Stimulated activated CD4-positive, alpha-beta T cell treated with anti-CD3 and anti-CD28 coated beads, Interleukin-1b, Interleukin-23, amount 100 ng/mL, for 1 hour (primary cell): Measurements from ENCODE around the gene PRKCH.

Experiments
- DNase-seq, 2 donors: peaks; one replicate each; pipeline ENCODE4 v3.0.0-alpha.2; 2020; ENCODE audit warnings: low read depth in 2 of 2

PRKCH gene

GRCh38 chr14:61551384-61551783, 230.0 kb downstream of the PRKCH start:
- DNase-seq = no peak

GRCh38 chr14:61552241-61552640, 230.9 kb downstream of the PRKCH start:
- DNase-seq = no peak

- DNase-seq = no peak
Observed at GRCh38 chr14:61553730-61554641, 232.6 kb downstream of the PRKCH start.

GRCh38 chr14:61555056-61555838, 233.9 kb downstream of the PRKCH start:
- no peak for DNase-seq

GRCh38 chr14:61556455-61556854, 235.1 kb downstream of the PRKCH start:
- DNase-seq = no peak

- no peak for DNase-seq
Observed at GRCh38 chr14:61557262-61557661, 235.9 kb downstream of the PRKCH start.

GRCh38 chr14:61557854-61558253, 236.5 kb downstream of the PRKCH start:
- DNase-seq = no peak

GRCh38 chr14:61558271-61558670, 236.9 kb downstream of the PRKCH start:
- no peak for DNase-seq

GRCh38 chr14:61559641-61560201, 238.3 kb downstream of the PRKCH start:
- DNase-seq = no peak

- no peak for DNase-seq
Observed at GRCh38 chr14:61560323-61560722, 238.9 kb downstream of the PRKCH start.

- no peak for DNase-seq
Observed at GRCh38 chr14:61561104-61561503, 239.7 kb downstream of the PRKCH start.

GRCh38 chr14:61561657-61562276, 240.4 kb downstream of the PRKCH start:
- no peak for DNase-seq

GRCh38 chr14:61562321-61563161, 241.2 kb downstream of the PRKCH start:
- DNase-seq = no peak

- no peak for DNase-seq
Observed at GRCh38 chr14:61563162-61563511, 241.8 kb downstream of the PRKCH start.

GRCh38 chr14:61563880-61564617, 242.7 kb downstream of the PRKCH start:
- DNase-seq = no peak

- no peak for DNase-seq
Observed at GRCh38 chr14:61564618-61565091, 243.3 kb downstream of the PRKCH start.

- no peak for DNase-seq
Observed at GRCh38 chr14:61565181-61565580, 243.8 kb downstream of the PRKCH start.

- no peak for DNase-seq
Observed at GRCh38 chr14:61565836-61566536, 244.6 kb downstream of the PRKCH start.

- no peak for DNase-seq
Observed at GRCh38 chr14:61566537-61567225, 245.3 kb downstream of the PRKCH start.
